Mammary epithelial cell (primary cell): ENCODE data around the gene SNX6.

Experiments used
- CTCF ChIP-seq, 2 donors: IDR thresholded peaks in 1 of 2; conservative IDR thresholded peaks in 1 of 2; 2 replicates each; pipeline ENCODE4 v1.5.1; 2011 to 2012; ENCODE audit warnings: inconsistent platforms in 2 of 2, low read length in 2 of 2, mild to moderate bottlenecking in 2 of 2, control low read depth in 1 of 2, low read depth in 1 of 2; ENCODE audit not compliant: insufficient read depth in 1 of 2; ENCODE audit errors: extremely low read depth in 1 of 2
- EZH2 ChIP-seq: IDR thresholded peaks from 2 replicates; pipeline ENCODE4 v1.6.1; 2012; ENCODE audit warnings: low read length, inconsistent platforms, borderline replicate concordance

DNA sequence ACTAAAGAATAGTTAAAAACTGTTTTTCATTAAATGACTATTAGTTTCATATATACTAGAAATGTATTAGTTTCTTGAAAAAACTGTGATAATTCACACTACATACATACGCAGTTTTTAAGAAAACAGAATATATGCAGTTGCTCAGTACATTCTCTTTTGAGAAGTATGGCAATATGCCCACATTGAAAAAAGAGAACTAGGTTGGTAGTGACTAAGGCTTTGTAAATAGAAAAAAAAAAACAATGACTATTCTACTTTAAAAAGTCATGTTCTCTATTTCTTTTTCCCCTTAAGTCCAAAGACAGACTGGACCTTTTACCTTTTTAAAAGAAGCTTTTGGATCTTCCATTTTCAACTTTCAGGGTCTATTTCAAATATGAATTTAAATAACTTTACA, 25.0 kb downstream of the SNX6 start:
- no peak for TF ChIP-seq CTCF (conservative IDR thresholded peaks at IDR 0.05 in 1 of 2, IDR thresholded peaks at IDR 0.05 in 1 of 2; ENCODE audit: extremely low read depth in 1 of 2, insufficient read depth in 1 of 2, low read depth in 1 of 2, low read length in 2 of 2)
- TF ChIP-seq EZH2 = no peak
